VCaP (cell line): ENCODE data around the gene CFAP20.

ENCODE experiments used
- H3K27ac ChIP-seq: fragments of 450-650 bp; 2 replicates; pipeline ENCODE4 v1.5.1; 2017
- TF ChIP-seq, protein P1 (sequence below): fragments of 450-650 bp; conservative IDR thresholded peaks from 2 replicates; pipeline ENCODE4 v1.5.1; 2017; ENCODE audit warnings: mild to moderate bottlenecking, moderate library complexity

Gene CFAP20

DNA sequence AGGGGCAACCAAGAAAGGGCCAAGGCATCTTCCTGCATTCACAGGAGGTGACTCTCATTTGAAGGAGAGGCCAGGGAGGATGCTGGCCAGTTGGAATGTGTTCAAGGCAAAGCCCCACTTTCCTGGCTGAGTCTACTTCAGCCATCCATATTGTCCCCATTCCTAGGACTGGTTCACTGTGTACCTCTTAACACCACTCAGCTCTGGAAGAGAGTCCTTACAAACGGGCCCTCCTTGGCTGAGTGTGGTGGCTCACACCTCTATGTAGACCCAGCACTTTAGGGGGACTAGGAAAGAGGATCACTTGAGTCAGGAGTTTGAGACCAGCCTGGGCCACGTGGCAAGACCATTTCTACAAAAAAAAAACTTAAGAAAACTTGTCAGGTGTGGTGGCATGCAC, 28.1 kb upstream of the CFAP20 start:
- TF ChIP-seq, protein P1, sequence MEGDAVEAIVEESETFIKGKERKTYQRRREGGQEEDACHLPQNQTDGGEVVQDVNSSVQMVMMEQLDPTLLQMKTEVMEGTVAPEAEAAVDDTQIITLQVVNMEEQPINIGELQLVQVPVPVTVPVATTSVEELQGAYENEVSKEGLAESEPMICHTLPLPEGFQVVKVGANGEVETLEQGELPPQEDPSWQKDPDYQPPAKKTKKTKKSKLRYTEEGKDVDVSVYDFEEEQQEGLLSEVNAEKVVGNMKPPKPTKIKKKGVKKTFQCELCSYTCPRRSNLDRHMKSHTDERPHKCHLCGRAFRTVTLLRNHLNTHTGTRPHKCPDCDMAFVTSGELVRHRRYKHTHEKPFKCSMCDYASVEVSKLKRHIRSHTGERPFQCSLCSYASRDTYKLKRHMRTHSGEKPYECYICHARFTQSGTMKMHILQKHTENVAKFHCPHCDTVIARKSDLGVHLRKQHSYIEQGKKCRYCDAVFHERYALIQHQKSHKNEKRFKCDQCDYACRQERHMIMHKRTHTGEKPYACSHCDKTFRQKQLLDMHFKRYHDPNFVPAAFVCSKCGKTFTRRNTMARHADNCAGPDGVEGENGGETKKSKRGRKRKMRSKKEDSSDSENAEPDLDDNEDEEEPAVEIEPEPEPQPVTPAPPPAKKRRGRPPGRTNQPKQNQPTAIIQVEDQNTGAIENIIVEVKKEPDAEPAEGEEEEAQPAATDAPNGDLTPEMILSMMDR: no peak
- H3K27ac ChIP-seq: no peak overlapping the region

DNA sequence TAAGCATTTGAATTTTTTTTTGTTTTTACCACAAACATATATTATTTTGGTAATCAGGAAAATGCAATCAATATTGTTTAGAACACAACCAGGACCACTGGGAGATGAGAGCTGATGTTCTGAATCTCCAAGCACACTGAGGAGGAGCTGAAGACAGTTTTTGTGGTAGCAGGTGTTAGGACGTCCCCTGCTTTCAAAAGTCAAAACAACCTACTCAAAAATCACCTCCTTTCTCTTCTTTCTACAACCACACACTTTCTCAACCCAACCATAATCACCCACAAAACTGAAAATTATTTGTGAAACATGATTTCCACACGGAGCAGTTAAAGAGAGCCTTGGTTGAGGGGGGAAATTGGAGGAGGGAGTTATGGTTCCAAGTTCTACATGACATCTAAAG, 26.7 kb upstream of the CFAP20 start:
- TF ChIP-seq, protein P1: no peak
- no peak overlapping the region for H3K27ac ChIP-seq

DNA sequence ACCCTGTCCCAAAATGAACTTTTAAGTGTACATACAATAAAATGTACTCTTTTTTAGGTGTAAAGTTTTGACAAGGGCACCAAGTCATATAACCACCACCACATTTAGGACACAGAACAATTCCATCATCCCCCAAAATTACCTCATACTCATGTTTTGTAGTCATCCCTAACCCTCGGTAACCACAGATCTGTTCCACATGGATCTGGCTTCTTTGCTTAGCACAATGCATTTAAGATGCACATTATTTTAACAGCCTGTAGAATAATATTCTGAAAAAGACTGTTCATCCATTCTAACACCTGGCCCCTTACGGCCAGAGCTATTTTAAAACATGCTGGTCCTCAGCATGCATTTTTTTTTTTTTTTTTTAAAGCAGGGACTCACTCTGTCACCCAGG, 25.2 kb upstream of the CFAP20 start:
- H3K27ac ChIP-seq: no peak overlapping the region
- TF ChIP-seq, protein P1: no peak

DNA sequence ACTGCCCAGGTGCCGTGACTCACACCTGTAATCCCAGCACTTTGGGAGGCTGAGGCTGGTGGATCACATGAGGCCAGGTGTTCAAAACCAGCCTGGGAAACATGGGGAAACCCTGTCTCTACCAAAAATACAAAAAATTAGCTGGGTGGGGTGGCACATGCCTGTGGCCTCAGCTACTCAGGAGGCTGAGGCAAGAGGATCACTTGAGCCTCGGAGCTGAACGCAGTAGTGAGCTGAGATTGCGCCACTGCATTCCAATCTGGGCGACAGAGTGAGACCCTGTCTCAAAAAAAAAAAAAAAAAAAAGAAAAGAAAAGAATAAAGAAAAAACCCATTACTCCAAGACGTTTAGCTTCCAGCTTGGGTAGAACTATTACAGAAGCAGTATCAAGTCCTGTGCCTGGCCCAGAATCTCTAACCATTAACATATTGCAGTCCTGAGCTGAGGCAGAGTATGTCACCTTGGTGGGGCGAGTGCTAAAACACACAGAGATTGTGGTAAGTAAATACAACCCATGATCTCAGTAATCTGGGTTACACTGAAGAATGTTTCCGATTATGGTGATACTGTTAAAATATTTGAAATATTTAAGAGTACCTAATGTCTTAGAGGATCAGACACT, 23.2 kb upstream of the CFAP20 start:
- no peak overlapping the region for H3K27ac ChIP-seq
- TF ChIP-seq, protein P1: no peak

DNA sequence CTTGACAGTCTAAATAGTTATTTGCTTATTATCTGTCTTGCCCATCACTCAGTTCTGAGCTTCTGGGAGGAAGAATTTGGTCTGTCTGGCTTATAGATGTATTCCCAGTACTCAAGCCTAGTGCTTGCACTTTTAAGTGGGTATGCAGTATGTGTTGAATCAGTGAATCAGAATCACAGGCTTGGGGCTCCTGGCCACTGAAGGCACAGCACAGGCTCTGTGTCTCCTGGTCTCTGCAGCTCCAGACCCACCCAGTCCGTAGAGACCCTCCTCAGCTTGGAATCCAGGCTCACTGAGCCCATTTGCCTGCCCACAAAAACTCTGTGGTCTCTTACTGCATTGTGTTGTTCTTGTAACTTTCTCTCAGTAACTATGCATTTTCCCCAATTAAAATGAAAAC, 19.3 kb upstream of the CFAP20 start:
- TF ChIP-seq, protein P1: no peak
- H3K27ac ChIP-seq: no peak overlapping the region

DNA sequence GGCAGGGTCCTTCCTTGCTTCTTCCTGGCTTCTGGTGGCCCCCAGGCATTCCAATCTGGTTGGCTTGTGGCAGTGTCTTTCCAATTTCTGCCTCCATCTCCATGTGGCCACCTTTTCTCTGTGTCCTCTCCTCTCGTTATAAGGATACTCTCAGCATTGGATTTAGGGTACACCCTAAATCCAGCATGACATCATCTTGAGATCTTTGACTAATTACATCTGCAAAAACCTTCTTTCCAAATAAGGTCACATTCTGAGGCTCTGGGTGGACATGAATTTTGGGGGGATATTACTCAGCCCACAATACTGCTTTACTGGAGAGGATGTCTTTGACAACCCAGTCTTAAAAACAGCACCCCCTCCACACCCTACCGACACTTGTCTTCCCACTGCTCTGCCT, 18.9 kb upstream of the CFAP20 start:
- TF ChIP-seq, protein P1: no peak
- H3K27ac ChIP-seq: no peak overlapping the region

DNA sequence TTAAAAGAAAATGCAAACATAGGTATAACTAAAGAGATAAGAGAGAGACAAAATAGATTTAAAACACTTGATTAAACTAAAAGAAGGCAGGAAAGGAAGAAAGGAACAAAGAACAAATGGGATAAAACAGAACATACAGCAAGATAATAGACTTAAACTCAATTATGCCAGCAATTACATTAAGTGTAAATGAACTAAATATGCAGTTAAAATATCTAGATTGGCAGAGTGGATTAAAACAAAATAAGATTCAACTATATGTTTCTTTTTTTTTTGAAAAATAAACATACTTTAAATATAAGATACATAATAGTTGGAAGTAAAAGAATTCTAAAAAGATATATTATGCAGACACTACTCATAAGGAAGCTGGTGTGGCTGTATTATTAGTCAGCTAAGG, 9.7 kb upstream of the CFAP20 start:
- no peak overlapping the region for H3K27ac ChIP-seq
- TF ChIP-seq, protein P1: no peak
